Omental fat pad (tissue), 4 donors: ENCODE data around the gene TBC1D23. TPM values are rescaled to one million over a fixed set of nuclear protein-coding genes. Genes with fewer than 3 reads are reported as not detected.
"Not testable (repeated sequence)": the region's sequence is repeated elsewhere in the genome, so short reads cannot be mapped to it uniquely, and the experiment has no call there.

Experiments used
- ATAC-seq: fragments of 150-250 bp; one replicate; pipeline ENCODE4 v1.9.1; 2016; ENCODE audit warnings: mild to moderate bottlenecking, moderate library complexity; ENCODE audit not compliant: low FRiP score
- DNase-seq: peaks from one replicate; pipeline ENCODE4 v3.0.0-alpha.2; 2019; ENCODE audit warnings: low spot score
- total RNA-seq, 4 donors: library from RNA; depleted of rRNA; stranded (reverse); fragments of >200 nt; gene quantifications; one replicate each; pipeline ENCODE4 v1.1.0, GENCODE V29; 2016
- TF ChIP-seq, protein P1 (sequence below), 3 donors: fragments of 450-650 bp; IDR thresholded peaks; one replicate each; pipeline ENCODE4 v1.5.1; 2016 to 2017; ENCODE audit warnings: antibody characterized with exemption in 3 of 3, mild to moderate bottlenecking in 3 of 3, moderate library complexity in 2 of 3

Gene TBC1D23
- total RNA-seq, 4 donors from 2014 or later: 27.8 to 47.3 (median 31.5) TPM

DNA sequence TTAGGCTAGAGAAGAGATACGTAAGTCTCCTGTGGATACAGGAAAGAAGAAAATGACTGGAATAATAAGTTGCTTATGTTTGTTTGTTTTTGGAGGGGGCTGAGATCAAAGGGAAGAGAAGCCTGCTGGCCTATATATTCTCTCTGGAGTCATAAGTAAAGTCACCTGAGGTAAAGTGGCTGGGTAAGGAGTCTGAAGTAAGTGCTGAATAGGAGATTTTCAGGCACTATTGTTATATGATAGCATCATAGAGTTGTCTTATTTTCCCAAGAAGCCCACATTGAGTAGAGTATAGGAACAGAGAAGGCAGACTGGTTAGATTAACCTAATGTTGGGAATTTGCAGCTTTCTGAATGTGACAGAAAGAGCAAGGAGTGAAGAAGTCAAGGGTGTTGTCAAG, 10.7 kb downstream of the TBC1D23 start:
- ATAC-seq (no peak), DNase-seq (no peak)
- TF ChIP-seq, protein P1, sequence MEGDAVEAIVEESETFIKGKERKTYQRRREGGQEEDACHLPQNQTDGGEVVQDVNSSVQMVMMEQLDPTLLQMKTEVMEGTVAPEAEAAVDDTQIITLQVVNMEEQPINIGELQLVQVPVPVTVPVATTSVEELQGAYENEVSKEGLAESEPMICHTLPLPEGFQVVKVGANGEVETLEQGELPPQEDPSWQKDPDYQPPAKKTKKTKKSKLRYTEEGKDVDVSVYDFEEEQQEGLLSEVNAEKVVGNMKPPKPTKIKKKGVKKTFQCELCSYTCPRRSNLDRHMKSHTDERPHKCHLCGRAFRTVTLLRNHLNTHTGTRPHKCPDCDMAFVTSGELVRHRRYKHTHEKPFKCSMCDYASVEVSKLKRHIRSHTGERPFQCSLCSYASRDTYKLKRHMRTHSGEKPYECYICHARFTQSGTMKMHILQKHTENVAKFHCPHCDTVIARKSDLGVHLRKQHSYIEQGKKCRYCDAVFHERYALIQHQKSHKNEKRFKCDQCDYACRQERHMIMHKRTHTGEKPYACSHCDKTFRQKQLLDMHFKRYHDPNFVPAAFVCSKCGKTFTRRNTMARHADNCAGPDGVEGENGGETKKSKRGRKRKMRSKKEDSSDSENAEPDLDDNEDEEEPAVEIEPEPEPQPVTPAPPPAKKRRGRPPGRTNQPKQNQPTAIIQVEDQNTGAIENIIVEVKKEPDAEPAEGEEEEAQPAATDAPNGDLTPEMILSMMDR (IDR thresholded peaks at IDR 0.05): no peak

- DNase-seq: not testable (repeated sequence)
Observed at GRCh38 chr3:100272797-100273611, 12.2 kb downstream of the TBC1D23 start.

DNA sequence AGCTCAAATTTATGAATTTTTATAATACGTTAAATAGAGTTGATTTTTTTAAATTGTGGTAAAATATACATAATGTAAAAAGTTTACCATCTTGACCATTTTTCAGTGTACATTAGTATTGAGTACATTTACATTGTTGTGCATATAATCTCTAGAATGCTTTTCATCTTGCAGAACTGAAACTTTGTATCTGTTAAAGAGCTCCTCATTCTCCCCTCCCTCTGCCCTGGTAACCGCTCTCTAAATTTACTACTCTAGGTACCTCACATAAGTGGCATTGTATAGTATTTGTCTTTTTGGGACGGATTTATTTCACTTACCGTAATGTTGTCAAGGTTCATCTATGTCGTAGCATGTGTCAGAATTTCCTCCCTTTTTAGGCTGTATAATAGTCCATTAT, 13.6 kb downstream of the TBC1D23 start:
- ATAC-seq: no peak
- TF ChIP-seq, protein P1 (IDR thresholded peaks at IDR 0.05): no peak

More at GRCh38 chr3:100272797-100273611, 12.2 kb downstream of the TBC1D23 start:
- not testable (repeated sequence) for ATAC-seq

DNA sequence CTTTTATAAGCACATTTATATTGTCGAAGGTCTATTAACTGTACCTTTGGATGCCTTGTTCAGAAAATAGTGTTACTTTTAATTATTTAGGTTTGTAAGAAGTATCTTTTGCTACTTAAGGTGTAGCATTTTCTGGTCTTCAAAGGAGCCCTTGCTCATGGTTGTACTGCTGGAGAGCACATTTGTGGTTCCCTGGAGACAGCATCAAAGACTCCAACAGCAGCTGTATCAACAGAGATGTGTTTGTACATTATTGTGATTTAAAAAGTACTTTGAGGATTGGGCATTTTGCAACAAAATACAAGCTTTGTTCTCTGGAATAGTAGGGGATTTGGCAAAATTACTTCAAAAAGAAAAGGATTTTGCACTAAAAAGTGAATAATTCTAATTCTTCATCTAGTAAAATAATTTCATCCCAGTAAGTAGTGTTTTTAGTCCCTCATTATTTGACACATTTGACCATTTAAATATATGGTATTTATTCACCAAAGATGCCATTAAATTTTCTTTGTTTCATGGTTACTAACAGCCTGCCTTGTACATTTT, 16.5 kb downstream of the TBC1D23 start:
- ATAC-seq (no peak), DNase-seq (no peak)
- TF ChIP-seq, protein P1 (IDR thresholded peaks at IDR 0.05): no peak

More for the DNA sequence above, 13.6 kb downstream of the TBC1D23 start:
- DNase-seq: no peak

DNA sequence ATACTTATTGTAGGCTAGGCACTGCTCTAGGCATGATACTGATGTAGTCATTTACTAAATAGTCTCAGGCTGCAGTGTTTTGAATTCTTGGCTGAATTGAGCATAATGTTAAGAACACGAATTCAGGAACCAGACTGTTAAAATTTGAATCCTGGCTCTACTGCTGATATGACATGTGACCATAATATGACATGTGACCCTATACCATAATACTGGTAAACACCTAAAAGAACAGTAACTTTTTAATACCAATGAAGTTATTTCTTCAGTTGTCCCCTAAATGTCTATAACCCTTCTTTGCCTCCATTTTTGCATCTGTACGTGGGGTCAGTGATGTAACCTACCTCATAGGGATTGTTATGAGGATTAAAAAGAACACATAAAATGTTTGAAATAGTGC, 18.1 kb downstream of the TBC1D23 start:
- TF ChIP-seq, protein P1 (IDR thresholded peaks at IDR 0.05): no peak
- ATAC-seq (no peak), DNase-seq (no peak)

- TF ChIP-seq, protein P1 (IDR thresholded peaks at IDR 0.05): no peak
- no peak for ATAC-seq
- DNase-seq: no peak
Observed at GRCh38 chr3:100288288-100288894, 27.6 kb downstream of the TBC1D23 start.

- DNase-seq: no peak
- TF ChIP-seq, protein P1 (IDR thresholded peaks at IDR 0.05): no peak
- no peak for ATAC-seq
Observed at GRCh38 chr3:100289339-100289738, 28.5 kb downstream of the TBC1D23 start.
